PC-3 (cell line): ENCODE results near the gene MTFR1L. TPM values are rescaled to one million over a fixed set of nuclear protein-coding genes. Genes with fewer than 3 reads are reported as not detected.
A peak's percentile ranks its signal among the peaks of the same experiment; 100 is the strongest.
"Not testable (repeated sequence)": the region's sequence is repeated elsewhere in the genome, so short reads cannot be mapped to it uniquely, and the experiment has no call there.

Source experiments
- ATAC-seq: fragments of 200-7000 bp; cut with Tn5 transposase; 2 replicates; pipeline ENCODE4 v1.9.1; 2020; ENCODE audit warnings: mild to moderate bottlenecking, moderate library complexity
- BruUV-seq: library from RNA; stranded (reverse); fragments of 400-500 nt; replicated peaks from 2 replicates; lab custom pipeline; 2021; lab: Mats Ljungman, UMichigan
- CTCF ChIA-PET: fragments of 300-600 bp; sonication (Branson Sonifier 250); formaldehyde crosslinking; loops from one replicate; lab custom pipeline; 2022; ENCODE audit warnings: antibody characterized with exemption; lab: Charles Lee
- POLR2A ChIA-PET: fragments of 300-600 bp; sonication (Branson Sonifier 250); formaldehyde crosslinking; loops from one replicate; lab custom pipeline; 2022; ENCODE audit warnings: antibody characterized with exemption; ENCODE audit not compliant: unreplicated experiment; lab: Charles Lee
- DNase-seq: peaks from one replicate; pipeline ENCODE4 v3.0.0-alpha.2; 2015
- H2AFZ ChIP-seq: fragments of 300-600 bp; sonication (generic); 2 replicates; pipeline ENCODE4 v1.6.0; 2016; ENCODE audit warnings: antibody characterized with exemption, low read length
- H3F3A ChIP-seq: fragments of 300-600 bp; sonication (generic); one replicate; pipeline ENCODE4 v1.6.0; 2017; ENCODE audit warnings: antibody characterized with exemption, low read length, control low read depth, mild to moderate bottlenecking; ENCODE audit not compliant: unreplicated experiment
- H3K27ac ChIP-seq: fragments of 300-600 bp; sonication (generic); 2 replicates; pipeline ENCODE4 v1.5.1; 2016; ENCODE audit warnings: mild to moderate bottlenecking, low read length
- H3K27me3 ChIP-seq: fragments of 300-600 bp; sonication (generic); 2 replicates; pipeline ENCODE4 v1.6.1; 2016; ENCODE audit warnings: low read length, mixed read lengths
- H3K36me3 ChIP-seq: fragments of 300-600 bp; sonication (generic); 2 replicates; pipeline ENCODE4 v1.6.1; 2016; ENCODE audit warnings: low read depth, mixed run types, low read length, mixed read lengths
- H3K4me1 ChIP-seq: fragments of 300-600 bp; sonication (generic); 2 replicates; pipeline ENCODE4 v1.5.1; 2016; ENCODE audit warnings: low read length; ENCODE audit not compliant: insufficient read depth
- H3K4me2 ChIP-seq: fragments of 300-600 bp; sonication (generic); 2 replicates; pipeline ENCODE4 v1.6.0; 2016; ENCODE audit warnings: low read length
- H3K4me3 ChIP-seq: fragments of 300-600 bp; sonication (generic); 2 replicates; pipeline ENCODE4 v1.5.1; 2016; ENCODE audit warnings: mild to moderate bottlenecking, low read length, mixed read lengths
- H3K79me2 ChIP-seq: fragments of 300-600 bp; sonication (generic); 2 replicates; pipeline ENCODE4 v1.6.1; 2017; ENCODE audit warnings: low read length, mixed read lengths
- H3K9ac ChIP-seq: fragments of 300-600 bp; sonication (generic); 2 replicates; pipeline ENCODE4 v1.6.0; 2016; ENCODE audit warnings: mild to moderate bottlenecking, low read length
- H3K9me2 ChIP-seq: fragments of 300-600 bp; sonication (generic); replicated peaks from 2 replicates; pipeline ENCODE4 v1.6.1; 2016; ENCODE audit warnings: mixed run types, low read length, mixed read lengths
- H3K9me3 ChIP-seq: fragments of 300-600 bp; sonication (generic); 2 replicates; pipeline ENCODE4 v1.6.1; 2016; ENCODE audit warnings: low read length, mixed read lengths
- H4K20me1 ChIP-seq: fragments of 300-600 bp; sonication (generic); 2 replicates; pipeline ENCODE4 v1.6.1; 2016; ENCODE audit warnings: low read length, mixed read lengths
- EZH2 ChIP-seq: fragments of 300-600 bp; sonication (generic); IDR thresholded peaks from one replicate; pipeline ENCODE4 v1.6.1; 2017; ENCODE audit warnings: antibody characterized with exemption, mild to moderate bottlenecking, low read length; ENCODE audit not compliant: unreplicated experiment
- EZH2phosphoT487 ChIP-seq: fragments of 300-600 bp; sonication (generic); IDR thresholded peaks from 2 replicates; pipeline ENCODE4 v1.6.1; 2018; ENCODE audit warnings: mild to moderate bottlenecking, antibody characterized with exemption, low read length, borderline replicate concordance
- intact Hi-C: fragments of 100-400 bp; cut with micrococcal nuclease; formaldehyde crosslinking; loops from 2 replicates; pipeline ENCODE4 v1.9.0; 2023
- total RNA-seq: library from RNA; depleted of rRNA; stranded (reverse); fragments of >200 nt; gene quantifications from 2 replicates; pipeline ENCODE4 v1.2.3, GENCODE V29; 2014
- TF ChIP-seq, protein P1 (sequence below): fragments of 300-600 bp; sonication (generic); conservative IDR thresholded peaks from 2 replicates; pipeline ENCODE4 v1.5.1; 2017; ENCODE audit warnings: antibody characterized with exemption, low read depth, mild to moderate bottlenecking, low read length

The MTFR1L gene
- total RNA-seq, 1 experiment from 2014 or later = 35.6 TPM

GRCh38 chr1:25836695-25837094, 16.9 kb downstream of the MTFR1L start:
- H3K79me2 ChIP-seq = peaks cover 78% of the 10 kb centered on the region
- no peak for DNase-seq
- no peak overlapping the region for H3K27ac ChIP-seq
- intact Hi-C loops = loop anchor here (1.0 kb wide), 2 partner anchors 59 to 162 kb away; partner anchors contain the start of gene PAFAH2
- no peaks in the 10 kb centered on the region for H3K9me3 ChIP-seq
- CTCF ChIA-PET = interaction anchor here (0.6 to 1.0 kb wide), 5 partner anchors 39 to 228 kb away, joined by 3 to 6 read pairs (median 4); partner anchors contain the start of genes PAFAH2 and PAQR7
- no peak overlapping the region for H2AFZ ChIP-seq
- no peak overlapping the region for H3K4me3 ChIP-seq
- TF ChIP-seq, protein P1, sequence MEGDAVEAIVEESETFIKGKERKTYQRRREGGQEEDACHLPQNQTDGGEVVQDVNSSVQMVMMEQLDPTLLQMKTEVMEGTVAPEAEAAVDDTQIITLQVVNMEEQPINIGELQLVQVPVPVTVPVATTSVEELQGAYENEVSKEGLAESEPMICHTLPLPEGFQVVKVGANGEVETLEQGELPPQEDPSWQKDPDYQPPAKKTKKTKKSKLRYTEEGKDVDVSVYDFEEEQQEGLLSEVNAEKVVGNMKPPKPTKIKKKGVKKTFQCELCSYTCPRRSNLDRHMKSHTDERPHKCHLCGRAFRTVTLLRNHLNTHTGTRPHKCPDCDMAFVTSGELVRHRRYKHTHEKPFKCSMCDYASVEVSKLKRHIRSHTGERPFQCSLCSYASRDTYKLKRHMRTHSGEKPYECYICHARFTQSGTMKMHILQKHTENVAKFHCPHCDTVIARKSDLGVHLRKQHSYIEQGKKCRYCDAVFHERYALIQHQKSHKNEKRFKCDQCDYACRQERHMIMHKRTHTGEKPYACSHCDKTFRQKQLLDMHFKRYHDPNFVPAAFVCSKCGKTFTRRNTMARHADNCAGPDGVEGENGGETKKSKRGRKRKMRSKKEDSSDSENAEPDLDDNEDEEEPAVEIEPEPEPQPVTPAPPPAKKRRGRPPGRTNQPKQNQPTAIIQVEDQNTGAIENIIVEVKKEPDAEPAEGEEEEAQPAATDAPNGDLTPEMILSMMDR = no peak
- TF ChIP-seq EZH2 (no peak), EZH2phosphoT487 (no peak)
- BruUV-seq = no TSS peak
- peaks cover 4% of the 10 kb centered on the region; the same call in 1 of the 2 replicates for H4K20me1 ChIP-seq
- H3K9me2 ChIP-seq = no peaks in the 10 kb centered on the region
- H3K36me3 ChIP-seq = peaks cover 51% of the 10 kb centered on the region
- H3K4me2 ChIP-seq = no peak overlapping the region
- peaks cover 8% of the 10 kb centered on the region for H3F3A ChIP-seq
- H3K9ac ChIP-seq = no peak overlapping the region
- no peak for ATAC-seq
- no peaks in the 10 kb centered on the region for H3K27me3 ChIP-seq
- POLR2A ChIA-PET = no interaction called here
- H3K4me1 ChIP-seq = no peaks in the 10 kb centered on the region

GRCh38 chr1:25837262-25837875, 17.6 kb downstream of the MTFR1L start:
- Histone ChIP-seq H3K27ac (no peak overlapping the region), H3K9ac (no peak overlapping the region), H3F3A (peaks cover 8% of the 10 kb centered on the region), H2AFZ (no peak overlapping the region), H3K36me3 (peaks cover 44% of the 10 kb centered on the region), H4K20me1 (peaks cover 4% of the 10 kb centered on the region; the same call in 1 of the 2 replicates), H3K79me2 (peaks cover 78% of the 10 kb centered on the region), H3K4me1 (no peaks in the 10 kb centered on the region), H3K9me3 (no peaks in the 10 kb centered on the region), H3K9me2 (no peaks in the 10 kb centered on the region), H3K27me3 (no peaks in the 10 kb centered on the region), H3K4me3 (no peak overlapping the region), H3K4me2 (no peak overlapping the region)
- ChIA-PET CTCF (interaction anchor here (0.6 to 1.0 kb wide), 5 partner anchors 38 to 229 kb away, joined by 3 to 6 read pairs (median 4); partner anchors contain the start of genes PAFAH2 and PAQR7), POLR2A (no interaction called here)
- no TSS peak for BruUV-seq
- TF ChIP-seq, protein P1 = peak; percentile 79
- TF ChIP-seq EZH2phosphoT487 = no peak
- intact Hi-C loops = loop anchor here (1.0 kb wide), 2 partner anchors 58 to 161 kb away; partner anchors contain the start of gene PAFAH2
- ATAC-seq (peak; percentile 76), DNase-seq (peak; percentile 52)

DNA sequence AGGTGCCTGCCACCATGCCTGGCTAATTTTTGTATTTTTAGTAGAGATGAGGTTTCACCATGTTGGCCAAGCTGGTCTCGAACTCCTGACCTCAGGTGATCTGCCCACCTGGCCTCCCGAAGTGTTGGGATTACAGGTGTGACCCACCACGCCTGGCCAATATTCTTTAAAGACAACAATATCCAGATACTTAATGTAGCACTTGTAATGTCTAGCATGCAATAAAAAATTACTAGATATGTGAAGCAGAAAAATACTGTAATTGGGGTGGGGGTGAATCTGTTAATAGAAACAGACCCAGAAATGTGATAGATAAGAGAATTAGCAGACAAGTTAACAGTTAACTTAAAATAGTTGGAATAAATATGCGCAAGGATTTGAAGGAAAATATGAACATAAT, 20.1 kb downstream of the MTFR1L start:
- intact Hi-C loops, CTCF ChIA-PET: not testable (repeated sequence)
- H3K79me2 ChIP-seq = peaks cover 79% of the 10 kb centered on the region

More for the DNA sequence above, 20.1 kb downstream of the MTFR1L start:
- H3K27me3 ChIP-seq, H3K9me3 ChIP-seq, H3K9me2 ChIP-seq, BruUV-seq, DNase-seq, H3F3A ChIP-seq, ATAC-seq, H3K4me1 ChIP-seq, H3K4me2 ChIP-seq, H4K20me1 ChIP-seq, H3K4me3 ChIP-seq, H3K9ac ChIP-seq, H3K27ac ChIP-seq, H2AFZ ChIP-seq: not testable (repeated sequence)
- H3K36me3 ChIP-seq = peaks cover 28% of the 10 kb centered on the region
- POLR2A ChIA-PET = interaction anchor here (0.6 to 0.7 kb wide), 2 partner anchors 158 to 259 kb away, joined by 4 to 9 read pairs; partner anchors contain the start of gene PAFAH2
